OCI-LY3 (cell line): Measurements from ENCODE around the gene PEA15.

Source experiments
- EZH2phosphoT487 ChIP-seq: fragments of 200-600 bp; shearing (Covaris generic); IDR thresholded peaks from 2 replicates; pipeline ENCODE4 v1.6.1; 2018; ENCODE audit warnings: antibody characterized with exemption, mixed run types, low read depth
- TF ChIP-seq, protein P1 (sequence below): fragments of 200-600, 300-600 bp; sonication (generic); IDR thresholded peaks from 2 replicates; pipeline ENCODE4 v1.5.1; 2014; ENCODE audit warnings: antibody characterized with exemption, low read length, low read depth

DNA sequence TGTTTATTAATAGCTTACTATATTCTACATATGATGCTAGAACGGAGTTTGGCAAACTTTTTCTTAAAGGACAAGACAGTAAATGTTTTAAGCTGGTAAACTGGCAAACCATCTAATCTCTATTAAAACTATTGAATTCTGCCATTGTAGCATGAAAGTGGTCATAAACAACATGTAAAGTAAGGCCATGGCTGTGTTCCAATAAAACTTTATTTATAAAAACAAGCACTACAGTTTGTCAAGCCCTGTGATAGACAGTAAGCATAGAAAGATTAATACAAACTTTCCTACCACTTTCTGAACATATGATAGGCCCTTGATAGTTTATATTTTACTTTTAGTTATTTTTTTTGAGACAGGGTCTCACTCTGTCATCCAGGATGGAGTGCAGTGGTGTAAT, 22.4 kb downstream of the PEA15 start:
- TF ChIP-seq, protein P1, sequence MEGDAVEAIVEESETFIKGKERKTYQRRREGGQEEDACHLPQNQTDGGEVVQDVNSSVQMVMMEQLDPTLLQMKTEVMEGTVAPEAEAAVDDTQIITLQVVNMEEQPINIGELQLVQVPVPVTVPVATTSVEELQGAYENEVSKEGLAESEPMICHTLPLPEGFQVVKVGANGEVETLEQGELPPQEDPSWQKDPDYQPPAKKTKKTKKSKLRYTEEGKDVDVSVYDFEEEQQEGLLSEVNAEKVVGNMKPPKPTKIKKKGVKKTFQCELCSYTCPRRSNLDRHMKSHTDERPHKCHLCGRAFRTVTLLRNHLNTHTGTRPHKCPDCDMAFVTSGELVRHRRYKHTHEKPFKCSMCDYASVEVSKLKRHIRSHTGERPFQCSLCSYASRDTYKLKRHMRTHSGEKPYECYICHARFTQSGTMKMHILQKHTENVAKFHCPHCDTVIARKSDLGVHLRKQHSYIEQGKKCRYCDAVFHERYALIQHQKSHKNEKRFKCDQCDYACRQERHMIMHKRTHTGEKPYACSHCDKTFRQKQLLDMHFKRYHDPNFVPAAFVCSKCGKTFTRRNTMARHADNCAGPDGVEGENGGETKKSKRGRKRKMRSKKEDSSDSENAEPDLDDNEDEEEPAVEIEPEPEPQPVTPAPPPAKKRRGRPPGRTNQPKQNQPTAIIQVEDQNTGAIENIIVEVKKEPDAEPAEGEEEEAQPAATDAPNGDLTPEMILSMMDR = no peak
- no peak for TF ChIP-seq EZH2phosphoT487
